HG03095 (cell line): ENCODE measurements around the gene ARSD.
"Not testable (repeated sequence)": the region's sequence is repeated elsewhere in the genome, so short reads cannot be mapped to it uniquely, and the experiment has no call there.

Experiments used
- ATAC-seq: cut with Tn5 transposase; IDR thresholded peaks from one replicate; pipeline ENCODE4 v1.9.1; 2021; ENCODE audit warnings: moderate library complexity; ENCODE audit not compliant: unreplicated experiment

ARSD gene

GRCh38 chrX:2897690-2898623 is 31.2 kb downstream of the ARSD start:
- not testable (repeated sequence) for ATAC-seq

DNA sequence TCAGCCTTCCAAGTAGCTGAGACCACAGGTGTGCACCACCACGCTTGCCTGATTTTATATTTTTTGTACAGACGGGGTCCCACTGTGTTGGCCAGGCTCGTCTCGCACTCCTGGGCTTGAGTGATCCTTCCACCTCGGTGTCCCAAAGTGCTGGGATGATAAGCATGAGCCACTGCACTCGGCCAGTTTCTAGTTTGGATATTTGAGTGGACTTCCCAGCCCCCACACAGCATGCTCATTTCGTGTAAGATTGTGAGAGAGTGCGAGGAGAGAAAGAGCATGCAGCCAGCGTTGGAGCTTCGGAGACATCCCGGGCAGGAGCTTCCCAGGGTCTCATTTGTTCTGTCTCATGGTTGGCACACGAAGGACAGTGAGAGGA is 31.8 kb downstream of the ARSD start:
- no peak for ATAC-seq

DNA sequence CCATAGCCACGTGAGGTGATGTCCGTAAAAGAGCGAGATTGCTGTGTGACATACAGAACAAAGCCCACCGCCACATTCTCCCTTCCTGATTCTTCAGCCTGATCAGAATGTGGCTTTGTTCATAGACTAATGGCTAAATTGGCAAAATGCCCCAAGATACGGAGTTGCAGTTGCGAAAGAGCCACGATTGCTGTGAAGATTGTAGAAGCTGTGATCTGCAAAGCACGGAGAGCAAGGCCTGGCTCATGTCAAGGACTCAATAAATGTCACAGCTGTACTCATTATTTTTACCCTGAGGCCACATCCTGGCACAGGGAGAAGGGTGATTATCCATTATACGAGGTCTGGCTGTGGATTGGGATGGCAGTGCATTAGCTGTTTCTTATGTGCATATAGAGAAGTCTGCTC is 34.2 kb downstream of the ARSD start:
- no peak for ATAC-seq

- ATAC-seq: no peak
Observed at GRCh38 chrX:2892816-2893215, 36.3 kb downstream of the ARSD start.

GRCh38 chrX:2890536-2891460 is 38.3 kb downstream of the ARSD start:
- ATAC-seq: not testable (repeated sequence)

- ATAC-seq: not testable (repeated sequence)
Observed at GRCh38 chrX:2889706-2890490, 39.2 kb downstream of the ARSD start.

- no peak for ATAC-seq
Observed at GRCh38 chrX:2889045-2889605, 40.0 kb downstream of the ARSD start.

DNA sequence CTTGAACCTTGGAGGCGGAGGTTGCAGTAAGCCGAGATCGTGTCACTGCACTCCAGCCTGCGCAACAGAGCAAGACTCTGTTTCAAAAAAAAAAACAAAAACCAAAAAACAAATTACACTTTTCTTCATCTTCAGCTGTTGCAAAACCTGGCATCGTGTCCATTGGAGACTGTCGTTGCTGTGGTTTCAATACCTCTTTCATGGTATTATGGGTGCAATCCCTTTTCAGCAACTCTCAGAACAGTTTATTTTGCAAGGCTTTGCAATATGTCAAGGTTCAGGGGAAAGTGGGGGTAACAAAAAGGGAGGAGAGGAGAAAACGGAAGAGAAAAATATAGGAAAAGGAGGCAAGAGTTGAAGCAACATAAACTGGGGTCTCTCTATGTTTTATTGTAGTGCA is 40.8 kb downstream of the ARSD start:
- ATAC-seq: no peak

- ATAC-seq: no peak
Observed at GRCh38 chrX:2883770-2884169, 45.4 kb downstream of the ARSD start.

- ATAC-seq: no peak
Observed at GRCh38 chrX:2879670-2880069, 49.5 kb downstream of the ARSD start.

DNA sequence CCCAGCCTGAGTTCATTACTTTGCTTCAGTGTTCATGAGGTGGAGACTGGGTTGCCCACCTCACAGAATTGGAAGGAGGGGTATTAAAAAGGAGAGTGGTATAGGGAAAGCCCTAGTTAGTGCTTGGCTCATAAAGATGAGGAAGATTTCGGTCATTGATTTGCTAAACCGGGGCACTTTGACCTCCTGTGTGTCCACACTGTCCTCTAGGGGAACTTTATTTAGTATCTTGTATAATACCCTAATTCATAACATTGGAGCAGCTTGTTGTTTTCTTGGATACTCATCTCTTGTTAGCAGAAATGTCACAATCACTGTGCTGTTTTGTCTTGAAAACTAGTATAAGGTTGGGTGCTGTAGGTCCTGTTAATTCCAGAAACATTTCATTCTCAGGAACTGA is 50.6 kb downstream of the ARSD start:
- ATAC-seq: no peak

DNA sequence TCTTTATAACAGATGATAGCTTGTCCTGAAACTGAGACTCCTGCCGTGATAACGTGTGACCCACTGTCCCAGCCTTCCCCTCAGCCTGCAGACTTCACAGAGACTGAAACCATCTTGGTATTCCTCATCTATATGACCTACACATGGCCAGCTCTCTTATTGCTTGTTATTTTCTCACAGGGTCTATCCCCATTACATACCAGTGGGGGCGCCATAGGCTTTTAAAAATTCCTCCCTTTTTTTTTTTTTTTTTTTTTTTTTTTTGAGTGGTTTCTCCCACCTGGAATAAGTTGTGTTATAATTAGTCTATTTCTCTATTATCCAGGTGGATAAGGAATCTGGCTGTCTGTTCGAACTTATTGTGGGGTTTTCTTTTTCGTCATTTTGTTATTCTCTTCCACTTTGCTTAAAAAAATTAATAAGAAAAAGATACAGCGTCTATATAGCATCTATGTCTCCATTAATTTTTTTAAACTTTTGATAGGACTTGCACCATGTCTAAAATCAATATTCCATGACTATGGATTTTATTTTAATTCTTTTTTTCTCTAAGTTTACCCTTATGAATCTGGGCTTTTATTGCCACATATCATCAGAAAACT is 53.2 kb downstream of the ARSD start:
- no peak for ATAC-seq

- ATAC-seq: no peak
Observed at GRCh38 chrX:2875136-2875481, 54.0 kb downstream of the ARSD start.

DNA sequence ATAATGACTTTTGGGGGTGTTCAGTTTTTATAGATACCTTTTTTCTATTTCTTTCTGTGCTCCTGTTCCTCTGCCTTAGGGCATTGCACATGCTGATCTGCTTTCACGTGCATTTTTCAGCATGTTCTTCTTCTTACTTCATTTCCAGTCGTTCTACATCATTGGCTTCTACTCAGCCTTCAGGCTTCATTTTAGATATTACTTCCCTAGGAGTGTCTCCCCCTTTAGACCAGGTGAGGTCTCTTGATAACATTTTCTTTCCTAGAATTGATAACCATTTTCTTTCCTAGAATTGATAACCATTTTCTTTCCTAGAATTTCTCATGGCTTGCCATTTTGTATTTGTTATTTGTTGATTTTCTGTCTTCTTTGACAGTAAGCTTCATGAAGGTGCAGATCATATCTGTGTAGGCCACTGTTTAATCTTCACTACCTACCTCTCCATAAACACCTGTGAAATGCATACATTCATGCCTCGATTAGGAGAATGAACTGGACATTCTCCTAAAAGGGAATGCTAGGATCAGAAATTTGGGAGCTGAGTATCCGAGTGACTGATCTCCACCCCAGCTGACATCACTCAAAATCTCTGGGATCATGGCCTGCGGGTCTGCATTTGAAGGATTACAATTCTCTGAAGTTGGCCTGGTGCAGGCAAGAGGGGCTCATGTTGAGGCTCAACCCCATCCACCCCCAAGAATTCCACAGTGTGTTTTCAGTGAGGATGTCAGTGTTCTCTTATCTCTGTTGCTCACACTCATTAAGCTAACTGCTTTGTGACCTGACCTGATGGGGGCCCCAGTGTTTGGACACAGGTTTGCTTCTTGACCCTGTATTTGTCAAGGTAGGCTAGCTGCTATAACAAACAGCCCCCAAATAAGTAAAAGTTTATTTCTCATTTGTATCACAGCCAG is 54.7 kb downstream of the ARSD start:
- no peak for ATAC-seq

DNA sequence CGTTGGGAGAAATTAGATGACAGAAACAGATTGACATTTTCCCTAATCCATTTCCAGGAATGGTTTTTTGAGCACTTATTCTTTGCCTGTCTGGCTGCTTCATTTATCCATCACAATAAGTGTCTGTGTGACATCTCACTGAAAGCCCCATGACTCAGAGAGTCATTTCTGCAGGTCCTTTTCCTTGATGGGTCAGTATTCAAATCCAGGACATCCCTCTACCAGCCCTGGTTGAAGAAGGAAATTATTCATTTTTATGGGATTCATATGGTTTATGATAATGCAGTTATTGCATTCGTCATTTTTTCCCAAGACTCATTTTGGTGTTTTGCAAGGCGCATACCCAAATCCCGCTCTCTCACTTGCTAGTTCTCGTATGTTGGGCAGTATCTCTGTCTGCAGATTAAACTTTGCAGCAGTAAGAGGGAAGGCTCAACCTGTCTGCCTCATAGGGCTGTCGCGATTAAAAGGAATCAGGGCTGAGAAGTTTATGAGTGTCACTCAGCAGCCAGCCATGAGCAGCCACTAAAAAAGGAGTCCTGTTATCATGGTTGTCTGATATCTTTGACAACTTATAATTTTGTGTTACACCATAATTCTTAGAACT is 56.4 kb downstream of the ARSD start:
- no peak for ATAC-seq

GRCh38 chrX:2871831-2872230 is 57.3 kb downstream of the ARSD start:
- no peak for ATAC-seq

GRCh38 chrX:2870650-2871049 is 58.5 kb downstream of the ARSD start:
- ATAC-seq: no peak

- no peak for ATAC-seq
Observed at GRCh38 chrX:2867206-2867605, 61.9 kb downstream of the ARSD start.

GRCh38 chrX:2863646-2864045 is 65.5 kb downstream of the ARSD start:
- ATAC-seq: no peak
